DMS53 treated with DMSO at 0.1 percent for 48 hours (cell line): ENCODE measurements around the gene HLA-DRB1.
"Not testable (repeated sequence)": the region's sequence is repeated elsewhere in the genome, so short reads cannot be mapped to it uniquely, and the experiment has no call there.

Source experiments
- DNase-seq: peaks from one replicate; lab custom pipeline; 2025; ENCODE audit not compliant: unreplicated experiment; lab: John Stamatoyannopoulos, UW

HLA-DRB1 gene

DNA sequence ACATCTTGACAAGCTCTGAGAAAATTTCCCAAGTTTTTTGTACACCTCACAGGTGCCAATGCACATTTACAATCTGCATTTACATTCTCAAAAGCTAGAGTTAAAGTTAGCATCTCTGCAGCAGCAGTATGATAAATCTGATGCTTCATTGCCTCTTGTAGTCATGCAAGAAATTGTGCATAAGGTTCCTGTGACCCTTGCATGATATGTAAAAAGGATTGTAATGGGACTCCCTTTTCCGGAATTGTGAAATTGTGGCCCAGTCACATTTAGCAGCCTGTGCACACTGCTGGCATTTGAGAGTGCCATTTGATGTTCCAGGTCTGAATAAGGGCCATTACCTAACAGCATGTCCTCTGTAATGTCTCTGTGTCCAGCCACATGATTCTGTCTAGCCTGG is 24.1 kb downstream of the HLA-DRB1 start:
- DNase-seq, result no peak

DNA sequence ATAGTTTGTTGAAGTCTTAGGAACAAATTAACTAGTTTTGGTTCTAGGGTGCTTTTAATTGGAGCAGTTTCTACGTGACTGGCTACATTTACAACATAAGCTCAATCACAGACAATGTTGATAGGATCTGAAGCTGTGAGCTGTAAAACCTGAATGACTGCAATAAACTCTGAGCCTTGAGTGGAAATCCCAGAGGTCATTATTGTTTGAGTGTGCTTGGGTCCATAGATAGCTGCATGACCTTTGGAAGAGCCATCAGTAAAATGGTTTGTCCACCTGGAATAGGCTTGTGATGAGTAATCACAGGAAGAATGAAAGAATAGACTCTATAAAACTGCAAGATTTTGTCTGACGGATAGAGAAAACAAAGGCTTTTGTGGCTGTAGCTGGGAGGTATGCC is 26.7 kb downstream of the HLA-DRB1 start:
- no peak for DNase-seq

DNA sequence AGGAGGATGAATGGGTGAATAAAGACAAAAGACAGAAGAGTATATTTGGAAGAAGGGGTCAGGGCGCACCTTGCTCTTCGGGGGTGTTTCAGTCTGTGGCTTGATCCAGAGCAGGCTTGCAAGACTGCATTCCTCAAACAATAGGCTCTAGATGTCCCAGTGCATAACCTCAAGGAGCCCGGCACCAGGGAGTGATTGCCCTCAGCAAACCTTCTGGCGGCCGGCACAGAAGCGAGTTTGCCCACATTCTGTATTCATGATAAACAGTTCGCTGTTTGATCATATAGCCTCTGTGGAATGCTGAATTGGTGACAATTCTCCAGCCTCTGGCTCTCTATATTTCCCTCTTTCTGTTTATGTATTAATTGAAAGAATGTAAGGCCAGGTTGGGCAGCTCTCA is 29.9 kb downstream of the HLA-DRB1 start:
- no peak for DNase-seq

DNA sequence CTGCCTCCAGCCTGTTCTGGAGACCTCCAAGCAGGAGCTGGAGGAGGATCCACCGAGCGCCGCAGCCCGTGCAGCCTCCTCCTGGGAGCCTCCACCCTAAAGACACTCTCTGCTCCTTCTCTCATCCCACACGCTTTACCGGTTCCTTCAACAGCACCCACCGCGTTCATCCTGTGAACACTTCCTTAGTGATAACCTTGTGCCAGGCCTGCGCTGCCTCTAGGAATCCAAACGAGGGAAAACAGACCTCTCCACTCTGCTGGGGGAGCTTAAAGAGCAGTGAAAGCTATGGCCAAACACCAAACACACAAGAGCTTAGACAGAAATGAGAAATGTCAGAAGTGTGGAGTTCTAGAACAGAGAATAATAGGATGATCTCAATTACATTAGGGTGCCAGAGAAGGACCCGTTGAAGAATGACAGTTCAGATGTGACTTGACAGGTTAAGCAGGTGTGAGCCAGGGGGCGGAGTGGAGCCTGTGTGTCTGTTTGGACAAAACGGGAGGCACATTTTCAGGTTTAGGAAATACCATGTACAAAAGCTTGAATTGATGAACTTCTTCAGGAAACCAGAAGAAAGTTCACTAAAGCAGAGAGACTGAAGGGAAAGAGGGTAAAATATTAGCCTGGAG is 31.1 kb downstream of the HLA-DRB1 start:
- no peak for DNase-seq

DNA sequence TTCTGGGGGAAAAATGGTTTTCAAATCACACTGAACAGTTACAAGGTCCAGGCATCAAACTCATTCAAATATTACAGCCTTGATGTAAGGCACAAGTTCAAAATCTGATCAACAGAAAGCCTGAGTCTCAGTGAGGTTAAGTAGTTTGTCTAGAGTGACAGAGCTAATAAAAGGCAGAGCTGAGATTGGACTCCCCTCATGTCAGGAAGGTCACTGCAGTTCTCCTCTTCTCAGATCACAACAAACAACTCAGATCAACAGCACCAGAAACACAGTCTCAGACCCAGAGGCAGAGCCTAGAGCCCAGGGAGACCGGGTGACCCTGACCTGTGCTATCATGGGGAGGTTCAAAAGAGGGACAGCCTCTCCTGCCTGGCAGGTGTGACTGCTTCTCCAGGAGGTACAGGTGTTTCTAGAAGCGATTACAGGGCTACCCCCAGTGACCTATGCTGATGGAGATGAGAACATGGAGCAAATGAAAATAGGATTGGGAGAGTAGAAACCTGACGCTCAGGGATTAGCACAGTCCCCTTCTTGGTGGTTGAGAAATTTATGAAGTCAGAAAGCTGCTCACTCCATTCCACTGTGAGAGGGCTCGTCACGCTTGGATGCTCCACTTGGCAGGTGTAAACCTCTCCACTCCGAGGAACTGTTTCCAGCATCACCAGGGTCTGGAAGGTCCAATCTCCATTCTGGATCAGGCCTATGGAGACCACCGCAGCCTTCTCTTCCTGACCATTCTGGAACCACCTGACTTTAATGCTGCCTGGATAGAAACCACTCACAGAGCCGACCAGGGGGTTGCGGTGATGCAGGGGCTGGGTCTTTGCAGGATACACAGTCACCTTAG is 35.3 kb downstream of the HLA-DRB1 start:
- DNase-seq, result peak; percentile 64

DNA sequence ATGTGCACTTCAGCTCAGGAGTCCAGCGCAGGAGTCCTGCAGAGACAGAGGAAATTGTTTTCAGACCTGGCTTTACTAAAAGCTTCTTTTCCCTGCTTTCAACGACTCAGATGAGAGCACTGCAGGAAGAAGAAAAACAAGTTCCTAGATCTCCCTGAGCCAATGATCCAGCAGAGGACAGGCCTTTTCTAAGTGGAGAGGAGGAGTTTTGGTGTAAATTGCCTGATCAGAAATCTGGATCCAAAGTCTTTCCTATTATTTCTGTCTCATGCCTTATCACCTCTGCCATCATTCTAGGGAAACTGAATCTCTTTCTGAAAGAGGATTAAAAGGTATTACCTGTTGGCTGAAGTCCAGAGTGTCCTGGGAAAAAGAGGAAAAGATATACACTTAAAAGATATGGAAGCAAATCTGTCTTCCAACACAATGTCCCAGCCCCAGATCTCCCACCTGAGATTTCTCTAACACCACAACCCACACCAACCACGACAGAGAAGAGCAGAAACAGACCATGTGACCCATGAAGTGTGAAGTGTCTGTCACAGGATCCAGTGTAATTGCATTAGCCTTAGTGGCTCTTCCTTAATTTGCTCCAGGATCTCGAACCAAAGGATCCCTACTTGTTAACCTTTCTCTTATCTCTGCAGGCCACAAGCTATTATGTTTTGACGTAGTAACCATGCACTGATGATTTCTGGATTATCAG is 36.5 kb downstream of the HLA-DRB1 start:
- DNase-seq, result peak; percentile 21

DNA sequence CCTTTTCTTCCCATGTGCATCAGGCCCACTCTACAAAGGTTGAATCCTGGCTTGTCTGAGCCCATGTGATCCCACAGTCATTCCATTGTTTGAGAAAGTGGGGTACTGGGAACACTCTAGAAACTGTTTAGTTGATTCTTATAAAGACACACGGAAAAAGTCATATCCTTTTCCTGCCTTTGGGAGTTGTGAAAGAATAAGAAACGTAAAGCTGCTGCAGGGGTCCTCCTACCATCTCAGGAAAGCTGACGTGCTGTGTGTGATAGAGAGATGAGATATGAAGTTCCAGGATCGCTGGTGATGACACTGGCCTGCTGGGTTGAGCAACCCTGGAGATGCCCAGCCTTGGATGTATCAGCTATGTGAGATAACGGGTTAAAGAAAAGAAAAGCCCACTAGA is 38.2 kb downstream of the HLA-DRB1 start:
- DNase-seq, result no peak

DNA sequence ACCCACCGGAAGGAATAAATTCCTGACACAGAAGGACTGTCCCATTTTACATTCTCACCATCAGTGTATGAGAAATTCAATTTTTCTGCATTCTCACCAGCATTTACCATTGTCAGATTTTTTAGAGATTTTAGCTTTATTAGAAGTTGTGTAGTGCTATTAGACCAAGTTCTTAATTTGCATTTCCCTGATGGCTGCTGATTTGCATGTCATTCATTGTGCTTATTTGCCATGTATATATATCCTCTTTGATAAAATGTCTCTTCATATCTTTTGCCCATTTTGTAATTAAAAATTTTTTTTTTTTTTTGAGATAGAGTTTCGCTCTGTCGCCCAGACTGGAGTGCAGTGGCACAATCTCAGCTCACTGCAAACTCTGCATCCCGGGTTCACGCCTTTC is 49.8 kb downstream of the HLA-DRB1 start:
- no peak for DNase-seq

DNA sequence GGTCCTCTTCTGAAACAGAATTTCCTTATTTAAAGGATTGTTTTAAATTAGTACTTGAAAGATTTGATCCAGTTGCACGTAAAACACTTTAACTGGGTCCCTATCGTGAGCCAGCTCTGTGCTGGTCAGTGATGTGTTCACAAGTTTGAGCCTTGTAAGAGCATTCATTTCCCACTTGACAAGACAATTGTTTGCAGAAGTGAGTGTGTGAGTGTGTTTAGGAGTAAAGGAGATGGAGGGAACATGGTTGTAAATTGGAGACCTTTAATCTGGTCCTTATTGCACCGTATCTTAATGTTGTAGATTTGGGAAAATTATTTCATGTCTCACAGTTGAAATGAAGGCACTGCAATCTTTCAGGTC is 59.2 kb downstream of the HLA-DRB1 start:
- DNase-seq, result not testable (repeated sequence)

DNA sequence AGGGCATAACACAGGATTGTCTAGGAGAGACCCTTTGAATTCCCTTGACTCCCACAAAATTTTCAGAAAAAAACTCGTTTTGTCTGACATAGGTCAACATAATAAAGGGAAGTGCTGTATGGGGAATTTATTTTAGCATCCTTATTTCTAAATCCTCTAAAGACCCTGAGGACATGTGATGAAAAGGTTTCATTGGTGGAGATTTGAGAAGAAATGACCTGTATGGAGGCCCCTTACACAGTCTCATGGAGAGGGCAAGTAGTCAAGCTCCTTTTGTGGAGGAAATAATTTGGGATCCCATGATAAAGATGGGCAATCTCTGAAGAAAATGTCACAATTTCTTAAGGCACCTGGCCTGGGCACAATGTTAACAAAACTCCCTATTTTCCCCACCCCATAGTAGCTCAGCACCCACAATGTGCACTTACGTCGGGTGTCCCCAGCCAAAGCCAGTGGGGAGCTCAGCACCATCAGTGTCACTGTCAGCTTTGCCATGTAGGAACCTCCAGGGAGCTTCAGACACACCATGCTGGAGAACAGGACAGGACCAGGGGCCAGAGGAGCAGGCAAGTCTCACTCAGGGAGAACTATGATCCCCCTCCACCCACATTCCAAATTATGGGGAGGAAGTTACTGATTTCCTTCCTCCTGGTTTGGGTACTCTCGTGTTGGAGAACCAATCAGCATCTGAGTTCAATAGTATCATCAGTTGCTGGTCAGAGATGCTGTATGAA is 59.8 kb downstream of the HLA-DRB1 start, which contains the start of gene HLA-DRB5:
TSS of gene HLA-DRB5 (minus strand) at position 591 of the 734 bp plus-strand sequence. CDS start at position 528, 63 bp downstream.
- DNase-seq, result no peak
